OCI-LY3 (cell line): ENCODE data around the gene TCF25.

Source experiments
- H2AFZ ChIP-seq: fragments of 200-600, 300-600 bp; shearing (Covaris generic); 2 replicates; pipeline ENCODE4 v1.6.0; 2014; ENCODE audit warnings: antibody characterized with exemption, low read depth, low read length
- H3K27ac ChIP-seq: fragments of 200-600, 300-600 bp; sonication (generic); 2 replicates; pipeline ENCODE4 v1.5.1; 2014; ENCODE audit warnings: mild to moderate bottlenecking, low read length, moderate library complexity, mixed read lengths
- H3K27me3 ChIP-seq: fragments of 200-600, 300-600 bp; sonication (generic); 2 replicates; pipeline ENCODE4 v1.6.1; 2014; ENCODE audit warnings: low read depth, low read length, mixed read lengths
- H3K36me3 ChIP-seq: fragments of 200-600, 300-600 bp; sonication (generic); replicated peaks from 2 replicates; pipeline ENCODE3; 2014; ENCODE audit warnings: low read depth, low read length, mixed read lengths
- H3K4me1 ChIP-seq: fragments of 300-600, 200-600 bp; sonication (generic); 2 replicates; pipeline ENCODE4 v1.6.1; 2014; ENCODE audit warnings: low read length, mixed read lengths
- H3K4me2 ChIP-seq: fragments of 200-600, 300-600 bp; sonication (generic); 2 replicates; pipeline ENCODE4 v1.6.1; 2014; ENCODE audit warnings: low read length, mixed read lengths
- H3K4me3 ChIP-seq: fragments of 300-600, 200-600 bp; sonication (generic); 2 replicates; pipeline ENCODE4 v1.5.1; 2014; ENCODE audit warnings: antibody characterized with exemption, mild to moderate bottlenecking, low read length, moderate library complexity
- H3K79me2 ChIP-seq: fragments of 300-600, 200-600 bp; shearing (Covaris generic); 2 replicates; pipeline ENCODE4 v1.6.1; 2014; ENCODE audit warnings: mild to moderate bottlenecking, low read length, mixed read lengths
- H3K9ac ChIP-seq: fragments of 300-600, 200-600 bp; shearing (Covaris generic); 2 replicates; pipeline ENCODE4 v1.6.0; 2014; ENCODE audit warnings: mild to moderate bottlenecking, low read length, moderate library complexity
- H3K9me3 ChIP-seq: fragments of 200-600, 300-600 bp; shearing (Covaris generic); 2 replicates; pipeline ENCODE4 v1.6.1; 2014; ENCODE audit warnings: low read length, mixed read lengths; ENCODE audit not compliant: insufficient read depth
- H4K20me1 ChIP-seq: fragments of 200-600, 300-600 bp; sonication (generic); 2 replicates; pipeline ENCODE4 v1.6.1; 2016; ENCODE audit warnings: low read length, mixed read lengths; ENCODE audit not compliant: insufficient read depth
- CTCF ChIP-seq: fragments of 200-600, 300-600 bp; sonication (generic); IDR thresholded peaks from 2 replicates; pipeline ENCODE4 v1.5.1; 2014; ENCODE audit warnings: antibody characterized with exemption, low read length, low read depth
- EZH2phosphoT487 ChIP-seq: fragments of 200-600 bp; shearing (Covaris generic); IDR thresholded peaks from 2 replicates; pipeline ENCODE4 v1.6.1; 2018; ENCODE audit warnings: antibody characterized with exemption, mixed run types, low read depth

Gene TCF25

GRCh38 chr16:89910717-89911354, 37.4 kb downstream of the TCF25 start:
- Histone ChIP-seq H3K27ac (no peak overlapping the region), H2AFZ (no peak overlapping the region), H3K9me3 (no peaks in the 10 kb centered on the region), H3K4me1 (no peaks in the 10 kb centered on the region), H3K27me3 (no peaks in the 10 kb centered on the region), H3K4me2 (no peak overlapping the region), H3K79me2 (no peaks in the 10 kb centered on the region), H4K20me1 (peaks cover 4% of the 10 kb centered on the region; the same call in 1 of the 2 replicates), H3K9ac (no peak overlapping the region), H3K36me3 (peaks cover 48% of the 10 kb centered on the region), H3K4me3 (no peak overlapping the region)
- TF ChIP-seq EZH2phosphoT487 (no peak), CTCF (no peak)

- Histone ChIP-seq H3K27ac (no peak overlapping the region), H3K9ac (no peak overlapping the region), H3K4me3 (no peak overlapping the region), H3K79me2 (no peaks in the 10 kb centered on the region), H4K20me1 (peaks cover 4% of the 10 kb centered on the region; the same call in 1 of the 2 replicates), H3K9me3 (no peaks in the 10 kb centered on the region), H3K4me2 (no peak overlapping the region), H2AFZ (no peak overlapping the region), H3K36me3 (peaks cover 43% of the 10 kb centered on the region), H3K27me3 (no peaks in the 10 kb centered on the region), H3K4me1 (no peaks in the 10 kb centered on the region)
- TF ChIP-seq CTCF, result no peak
- TF ChIP-seq EZH2phosphoT487, result no peak
Measured at GRCh38 chr16:89911375-89911774, 38.0 kb downstream of the TCF25 start.

- TF ChIP-seq EZH2phosphoT487 (no peak), CTCF (no peak)
- Histone ChIP-seq H3K27me3 (no peaks in the 10 kb centered on the region), H3K36me3 (peaks cover 36% of the 10 kb centered on the region), H3K9me3 (no peaks in the 10 kb centered on the region), H4K20me1 (peaks cover 4% of the 10 kb centered on the region; the same call in 1 of the 2 replicates), H3K4me1 (no peaks in the 10 kb centered on the region; the same call in 1 of the 2 replicates), H3K27ac (no peak overlapping the region), H2AFZ (no peak overlapping the region), H3K4me3 (no peak overlapping the region), H3K9ac (no peak overlapping the region), H3K4me2 (no peak overlapping the region), H3K79me2 (no peaks in the 10 kb centered on the region)
Measured at GRCh38 chr16:89912143-89912542, 38.8 kb downstream of the TCF25 start.

GRCh38 chr16:89912627-89913026, 39.2 kb downstream of the TCF25 start:
- TF ChIP-seq EZH2phosphoT487, result no peak
- no peak for TF ChIP-seq CTCF

More at GRCh38 chr16:89912627-89913026, 39.2 kb downstream of the TCF25 start:
- Histone ChIP-seq H2AFZ (no peak overlapping the region), H3K27ac (no peak overlapping the region), H3K36me3 (peaks cover 36% of the 10 kb centered on the region), H3K9ac (no peak overlapping the region), H4K20me1 (peaks cover 4% of the 10 kb centered on the region; the same call in 1 of the 2 replicates), H3K4me3 (no peak overlapping the region), H3K4me2 (no peak overlapping the region), H3K79me2 (no peaks in the 10 kb centered on the region), H3K4me1 (peaks cover 5% of the 10 kb centered on the region), H3K9me3 (no peaks in the 10 kb centered on the region), H3K27me3 (no peaks in the 10 kb centered on the region)
